Skeletal muscle tissue (tissue), 4 donors: ENCODE measurements around the gene TCP11. TPM values are rescaled to one million over a fixed set of nuclear protein-coding genes. Genes with fewer than 3 reads are reported as not detected.

ENCODE experiments used
- H3K27ac ChIP-seq: one replicate; pipeline ENCODE4 v1.7.0; 2013; ENCODE audit warnings: mild to moderate bottlenecking, low read depth, low read length, inconsistent platforms
- H3K27me3 ChIP-seq, 3 donors: one replicate each; pipeline ENCODE4 v1.7.0; 2013; ENCODE audit warnings: low read length in 3 of 3; ENCODE audit not compliant: control insufficient read depth in 3 of 3, insufficient read depth in 3 of 3
- H3K36me3 ChIP-seq, 3 donors: one replicate each; pipeline ENCODE4 v1.7.0; 2013; ENCODE audit warnings: low read length in 3 of 3; ENCODE audit not compliant: control insufficient read depth in 3 of 3, insufficient read depth in 3 of 3
- H3K4me1 ChIP-seq, 3 donors: one replicate each; pipeline ENCODE4 v1.7.0; 2013; ENCODE audit warnings: low read length in 3 of 3, mild to moderate bottlenecking in 3 of 3; ENCODE audit not compliant: control insufficient read depth in 3 of 3, insufficient read depth in 3 of 3
- H3K4me3 ChIP-seq, 3 donors: one replicate each; pipeline ENCODE4 v1.7.0; 2013; ENCODE audit warnings: low read length in 3 of 3
- H3K9ac ChIP-seq, 3 donors: one replicate each; pipeline ENCODE4 v1.7.0; 2013; ENCODE audit warnings: low read length in 3 of 3, mild to moderate bottlenecking in 3 of 3, moderate library complexity in 2 of 3, low read depth in 1 of 3
- H3K9me3 ChIP-seq, 3 donors: one replicate each; pipeline ENCODE4 v1.7.0; 2013; ENCODE audit warnings: low read length in 3 of 3; ENCODE audit not compliant: control insufficient read depth in 3 of 3
- total RNA-seq: library from RNA; depleted of rRNA; stranded (reverse); fragments of >200 nt; gene quantifications from one replicate; pipeline ENCODE4 v1.2.3, GENCODE V29; 2014
- donor health status: Osteomylitis.

Gene TCP11
- total RNA-seq, 1 donor from 2014 or later: not detected

DNA sequence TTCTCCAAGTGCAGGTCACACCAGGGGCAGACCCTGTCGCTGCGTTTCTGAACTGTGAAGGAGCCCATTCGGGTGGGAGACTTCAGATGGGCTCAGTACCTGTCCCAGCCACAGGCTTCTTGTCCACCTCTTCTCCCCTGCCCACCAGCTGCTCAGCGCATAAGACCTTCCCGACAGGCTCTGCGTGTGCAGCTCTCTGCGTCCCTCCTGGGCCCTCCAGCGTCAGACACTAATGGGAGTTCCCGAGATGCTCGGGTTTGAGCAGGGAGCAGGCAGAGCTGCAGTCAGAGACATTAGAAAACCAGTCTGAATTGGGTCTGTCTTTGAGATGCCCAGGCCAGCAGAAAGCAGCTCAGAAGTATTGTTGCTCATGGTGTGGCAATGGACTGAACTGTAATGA, 50.4 kb downstream of the TCP11 start:
- H3K4me1 ChIP-seq: peaks cover 8 to 10% (median 9%) of the 10 kb centered on the region in 3 donors
- no peak overlapping the region for H3K27ac ChIP-seq
- H3K27me3 ChIP-seq: no peaks in the 10 kb centered on the region
- H3K36me3 ChIP-seq: peaks cover 38 to 41% (median 40%) of the 10 kb centered on the region in 3 donors
- no peaks in the 10 kb centered on the region for H3K9me3 ChIP-seq
- no peak overlapping the region for H3K4me3 ChIP-seq
- no peak overlapping the region for H3K9ac ChIP-seq

DNA sequence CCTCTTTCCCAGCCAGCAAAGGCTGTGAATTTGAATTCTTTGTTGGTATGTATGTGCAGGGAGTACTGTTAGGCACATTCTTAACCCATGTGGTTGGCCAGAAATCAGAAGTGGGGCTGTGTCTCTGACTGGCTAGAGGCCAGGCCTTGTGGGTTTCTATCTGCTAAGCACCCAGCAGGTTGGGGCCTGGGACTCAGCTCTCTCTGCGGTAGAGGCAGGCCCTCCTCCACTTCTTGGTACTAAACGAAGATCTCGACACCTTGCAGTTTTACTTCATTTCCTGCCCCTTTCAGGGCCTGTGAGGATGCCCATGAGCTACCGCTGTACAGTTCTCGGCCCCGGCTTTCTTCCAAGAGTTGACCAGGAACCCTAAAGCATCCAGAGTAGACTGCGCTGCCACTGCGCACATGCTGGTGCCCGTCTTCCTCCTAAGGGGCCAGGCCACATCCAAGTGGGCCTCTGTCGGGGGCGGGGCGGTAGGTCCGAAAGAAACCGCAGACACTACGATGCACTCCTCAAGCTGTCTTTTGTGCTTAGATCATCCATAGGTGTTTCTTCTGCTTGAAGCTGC, 51.1 kb downstream of the TCP11 start:
- Histone ChIP-seq H3K9ac (no peak overlapping the region), H3K9me3 (no peaks in the 10 kb centered on the region), H3K27ac (no peak overlapping the region), H3K4me3 (no peak overlapping the region), H3K4me1 (peaks cover 8 to 10% (median 9%) of the 10 kb centered on the region in 3 donors), H3K27me3 (no peaks in the 10 kb centered on the region), H3K36me3 (peaks cover 45 to 49% (median 47%) of the 10 kb centered on the region in 3 donors)

DNA sequence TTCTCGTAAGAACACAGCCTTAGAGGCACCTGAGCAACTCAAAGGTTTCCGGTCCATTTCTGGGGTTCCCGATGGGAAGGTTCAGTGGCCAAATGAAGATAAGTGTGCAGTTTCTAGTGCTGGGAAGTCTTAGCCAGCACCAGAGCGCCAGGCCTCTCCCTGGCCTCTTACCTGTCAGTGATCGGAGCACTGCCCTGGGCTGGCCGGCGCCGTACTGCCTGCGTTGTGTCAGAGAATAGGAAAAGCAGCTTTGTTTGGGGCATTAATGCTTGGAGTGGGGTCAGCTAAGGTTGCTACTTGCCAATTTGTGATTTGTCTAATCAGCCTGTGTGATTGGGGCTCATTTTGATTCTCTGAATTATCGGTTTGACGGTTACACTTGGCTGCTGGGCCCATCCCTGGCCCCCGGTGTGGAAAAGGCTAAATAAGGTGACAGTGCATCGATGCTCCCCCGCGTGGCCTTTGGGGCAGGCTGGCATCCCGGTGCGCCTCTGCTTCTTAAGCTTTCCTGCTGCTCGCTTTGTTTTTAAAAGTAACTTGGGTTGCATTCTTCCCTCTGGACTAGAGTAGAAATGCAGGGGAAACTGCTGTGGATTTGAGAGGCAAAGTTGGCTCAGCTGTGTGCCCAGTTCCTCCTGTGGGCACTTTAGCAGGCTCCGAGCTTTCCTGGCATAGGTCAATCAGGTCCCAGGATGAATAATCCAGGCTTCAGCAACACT, 51.8 kb downstream of the TCP11 start:
- H3K4me1 ChIP-seq: peaks cover 8 to 10% (median 9%) of the 10 kb centered on the region in 3 donors
- H3K27ac ChIP-seq: no peak overlapping the region
- no peaks in the 10 kb centered on the region for H3K27me3 ChIP-seq
- H3K9ac ChIP-seq: no peak overlapping the region
- peaks cover 52 to 55% (median 52%) of the 10 kb centered on the region in 3 donors for H3K36me3 ChIP-seq
- no peak overlapping the region for H3K4me3 ChIP-seq
- no peaks in the 10 kb centered on the region for H3K9me3 ChIP-seq

DNA sequence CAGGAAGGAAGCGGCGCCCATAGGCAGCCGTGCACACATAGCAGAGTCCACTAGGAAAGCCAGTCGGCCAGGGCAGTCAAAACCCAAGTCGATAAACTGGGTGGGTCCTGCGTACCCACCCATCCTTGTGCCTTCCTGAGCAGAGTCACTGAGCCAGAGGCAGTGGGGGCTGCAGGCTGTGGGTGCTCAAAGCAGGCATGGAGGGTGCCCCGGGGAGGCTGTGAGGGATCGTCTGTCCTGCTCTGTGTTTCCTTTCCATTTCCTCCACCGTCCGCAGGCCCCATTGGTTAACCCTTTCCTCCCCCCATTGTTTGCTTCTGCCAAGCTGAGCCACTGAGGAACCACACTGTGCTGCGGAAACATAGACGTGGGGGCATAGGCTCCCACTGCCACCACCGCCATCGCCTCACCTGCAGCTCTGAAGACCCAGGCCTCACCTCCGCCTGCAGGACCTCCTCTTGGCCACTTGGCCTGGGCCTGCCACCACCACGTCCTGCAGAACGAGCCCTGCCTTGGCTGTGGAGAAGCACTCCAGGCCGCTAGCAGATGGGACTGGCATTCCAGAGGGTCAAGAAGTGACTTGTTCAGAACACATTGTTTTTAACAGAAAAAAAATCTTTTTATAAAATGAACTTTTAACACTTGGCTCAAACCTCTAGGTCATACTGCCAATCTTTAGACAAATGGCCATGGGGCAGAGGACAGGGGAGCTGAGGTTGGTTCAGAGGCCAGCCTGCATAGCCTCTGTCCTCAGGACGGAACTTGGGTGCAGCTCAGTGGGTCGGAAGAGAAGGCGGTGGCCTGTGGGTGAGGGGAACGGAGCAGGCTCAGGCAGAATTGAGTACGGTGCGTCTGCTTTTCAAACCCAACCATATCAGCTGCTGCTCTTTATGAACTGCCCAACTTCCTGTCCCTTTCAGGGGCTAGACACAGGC, 52.6 kb downstream of the TCP11 start:
- Histone ChIP-seq H3K27ac (no peak overlapping the region), H3K36me3 (peaks cover 57 to 63% (median 57%) of the 10 kb centered on the region in 3 donors), H3K4me1 (peaks cover 7 to 10% (median 8%) of the 10 kb centered on the region in 3 donors), H3K27me3 (no peaks in the 10 kb centered on the region), H3K9ac (no peak overlapping the region), H3K4me3 (no peak overlapping the region), H3K9me3 (no peaks in the 10 kb centered on the region)

- H3K4me3 ChIP-seq: no peak overlapping the region
Measured at GRCh38 chr6:35087361-35088280, 53.5 kb downstream of the TCP11 start.

DNA sequence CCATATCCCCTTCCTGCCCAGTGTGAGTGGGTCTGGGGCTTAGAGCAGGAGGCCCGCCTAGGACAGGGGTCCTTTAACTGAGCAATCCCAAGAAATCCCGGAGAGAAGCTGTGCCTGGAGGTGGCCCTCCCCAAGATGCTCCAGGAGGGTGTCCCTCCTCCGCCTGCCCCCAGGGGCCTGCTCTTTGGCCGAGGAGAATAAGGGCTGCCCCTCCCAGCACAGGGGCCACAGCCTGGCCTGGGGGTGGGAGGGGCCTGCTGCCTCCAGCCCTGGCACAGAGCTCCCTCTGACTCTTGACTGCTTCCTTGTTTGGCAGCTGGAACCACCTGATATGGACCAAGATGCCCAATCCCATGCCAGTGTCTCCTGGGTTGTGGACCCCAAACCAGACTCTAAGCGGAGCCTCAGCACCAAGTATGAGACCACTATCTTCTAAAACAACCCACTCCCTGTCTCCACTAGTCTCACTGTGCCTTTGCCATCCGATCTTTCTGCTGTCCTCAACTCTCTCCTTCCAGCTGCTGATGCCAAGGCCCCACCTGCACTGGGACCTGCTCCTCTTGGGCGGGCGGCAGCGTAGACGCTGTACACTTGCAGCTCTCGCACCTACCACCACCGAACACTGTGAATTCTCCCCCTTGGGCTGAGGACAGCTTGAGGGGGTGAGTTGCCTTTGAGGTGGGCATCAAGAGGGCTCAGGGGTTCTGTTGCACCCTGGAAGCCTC, 54.3 kb downstream of the TCP11 start:
- no peak overlapping the region for H3K27ac ChIP-seq
- H3K4me3 ChIP-seq: no peak overlapping the region
- peaks cover 71 to 81% (median 74%) of the 10 kb centered on the region in 3 donors for H3K36me3 ChIP-seq
- peaks cover 6 to 10% (median 6%) of the 10 kb centered on the region in 3 donors for H3K4me1 ChIP-seq
- H3K27me3 ChIP-seq: no peaks in the 10 kb centered on the region
- H3K9me3 ChIP-seq: no peaks in the 10 kb centered on the region
- H3K9ac ChIP-seq: no peak overlapping the region

More at GRCh38 chr6:35087361-35088280, 53.5 kb downstream of the TCP11 start:
- H3K4me1 ChIP-seq: peaks cover 4 to 7% (median 5%) of the 10 kb centered on the region in 3 donors
- H3K9me3 ChIP-seq: no peaks in the 10 kb centered on the region
- peaks cover 66 to 73% (median 67%) of the 10 kb centered on the region in 3 donors for H3K36me3 ChIP-seq
- H3K9ac ChIP-seq: no peak overlapping the region
- no peak overlapping the region for H3K27ac ChIP-seq
- no peaks in the 10 kb centered on the region for H3K27me3 ChIP-seq

DNA sequence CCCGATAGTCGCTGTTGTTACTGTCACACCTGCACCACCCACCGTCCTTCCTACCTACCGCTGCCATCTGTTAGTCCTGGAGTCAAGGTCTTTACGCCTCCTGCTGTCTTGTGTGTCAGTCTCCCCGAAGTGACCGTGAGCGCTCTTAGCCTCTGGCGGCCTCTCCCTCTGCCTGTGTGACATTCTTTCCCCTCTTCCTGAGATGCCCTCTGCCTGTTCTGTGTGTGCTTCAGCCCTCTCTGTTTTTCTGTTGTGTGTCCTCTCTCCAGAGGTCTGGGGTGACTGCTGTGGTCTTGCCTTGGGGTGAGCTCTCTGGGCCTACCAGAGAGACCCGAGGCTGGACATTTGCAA, 54.9 kb downstream of the TCP11 start:
- Histone ChIP-seq H3K27ac (no peak overlapping the region), H3K9me3 (no peaks in the 10 kb centered on the region), H3K27me3 (no peaks in the 10 kb centered on the region), H3K36me3 (peaks cover 75 to 81% (median 80%) of the 10 kb centered on the region in 3 donors), H3K4me3 (no peak overlapping the region), H3K4me1 (peaks cover 6 to 13% (median 10%) of the 10 kb centered on the region in 3 donors), H3K9ac (no peak overlapping the region)

DNA sequence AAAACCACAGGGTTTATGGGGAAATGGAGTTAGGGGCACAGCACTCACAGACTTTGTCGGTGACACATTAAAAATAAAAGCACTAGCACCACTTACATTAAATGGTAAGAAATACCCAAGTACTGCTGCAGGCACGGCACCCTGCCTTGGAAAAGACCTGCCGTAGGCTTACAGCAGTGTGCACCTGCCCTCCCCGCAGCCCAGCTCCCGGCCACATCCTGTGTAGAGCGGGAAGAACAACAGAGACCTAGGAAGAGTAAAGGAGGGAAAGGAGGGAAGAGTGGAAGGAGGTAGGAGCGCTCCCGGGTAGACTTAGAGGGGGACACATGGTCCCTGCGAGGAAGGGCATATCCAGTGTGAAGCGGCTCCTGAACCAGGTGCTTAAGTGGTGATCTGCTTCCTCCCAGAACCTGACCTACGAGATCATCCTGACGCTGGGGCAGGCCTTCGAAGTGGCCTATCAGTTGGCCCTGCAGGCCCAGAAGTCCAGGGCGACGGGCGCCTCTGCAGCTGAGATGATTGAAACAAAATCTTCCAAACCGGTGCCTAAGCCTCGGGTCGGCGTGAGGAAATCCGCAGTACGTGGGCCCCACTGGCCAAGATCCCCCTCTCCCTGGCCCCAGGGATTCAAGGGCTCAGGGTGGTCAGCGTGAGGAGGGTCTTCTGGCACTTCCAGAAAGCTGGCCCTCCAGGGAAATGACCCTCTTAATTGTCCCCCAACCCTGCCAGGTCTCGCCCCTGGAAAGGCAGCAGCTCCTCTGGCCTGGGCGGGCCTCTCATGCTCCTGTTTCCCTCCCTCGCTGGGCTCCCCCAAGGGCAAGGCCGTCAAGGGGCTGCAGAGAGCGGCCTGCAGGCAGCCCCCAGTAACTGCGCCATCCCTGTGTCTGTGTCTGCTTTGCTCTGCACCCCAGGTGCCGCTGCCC, 55.5 kb downstream of the TCP11 start:
- peaks cover 79 to 88% (median 83%) of the 10 kb centered on the region in 3 donors for H3K36me3 ChIP-seq
- H3K27me3 ChIP-seq: no peaks in the 10 kb centered on the region
- H3K27ac ChIP-seq: no peak overlapping the region
- H3K4me3 ChIP-seq: no peak overlapping the region
- H3K9me3 ChIP-seq: no peaks in the 10 kb centered on the region
- peaks cover 6 to 18% (median 13%) of the 10 kb centered on the region in 3 donors for H3K4me1 ChIP-seq
- H3K9ac ChIP-seq: no peak overlapping the region
